ENCODE measurements around the gene ACD.
A peak's percentile ranks its signal among the peaks of the same experiment; 100 is the strongest.

Gene ACD

DNA sequence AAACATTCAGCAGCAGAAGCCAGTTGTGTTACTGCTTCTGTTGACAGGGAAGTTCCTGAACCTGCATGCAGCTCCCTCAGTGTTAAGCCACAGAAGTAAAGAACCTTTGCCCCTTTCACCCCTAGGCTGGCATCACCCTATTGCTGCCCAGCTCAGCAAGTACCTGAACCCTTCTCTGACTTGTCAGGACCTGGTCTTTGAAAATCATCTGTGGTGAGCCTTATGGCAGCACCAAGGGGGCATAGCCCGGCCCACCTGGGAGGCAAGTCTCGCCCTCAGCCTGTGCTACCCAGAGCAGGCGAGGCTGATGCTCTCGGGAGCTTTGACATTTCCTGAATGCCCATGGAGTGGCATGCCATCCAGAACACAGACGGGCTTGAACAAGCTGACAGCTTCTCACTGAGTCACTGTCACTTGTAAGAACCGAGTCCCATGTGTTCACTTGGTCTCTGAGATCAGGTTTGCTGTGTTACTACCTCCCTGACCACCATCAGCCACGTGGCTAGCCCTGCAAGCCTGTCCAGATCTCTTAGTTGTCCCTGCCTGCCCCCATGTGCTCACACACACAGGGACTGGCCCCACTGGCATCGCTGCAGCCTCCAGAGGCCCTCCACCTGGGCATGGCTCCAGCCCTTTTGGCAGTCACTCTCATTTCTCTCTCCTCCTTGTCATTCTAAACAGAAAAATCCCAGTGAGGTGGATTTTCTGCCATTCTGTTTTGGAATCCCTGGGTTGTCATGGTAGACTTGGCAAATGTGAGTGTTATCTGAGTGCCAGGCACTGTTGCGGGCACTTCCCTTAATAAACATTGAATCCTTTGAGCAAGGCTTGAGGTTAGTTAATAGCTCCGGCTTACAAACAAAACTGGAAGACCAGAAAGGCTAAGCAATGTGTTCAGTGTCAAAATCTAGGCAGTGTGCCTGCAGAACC is 18.0 kb downstream of the ACD start:
- peak overlapping the region; percentile 80 for H3K27ac ChIP-seq
- TF ChIP-seq CTCF (conservative IDR thresholded peaks at IDR 0.05), result no peak

DNA sequence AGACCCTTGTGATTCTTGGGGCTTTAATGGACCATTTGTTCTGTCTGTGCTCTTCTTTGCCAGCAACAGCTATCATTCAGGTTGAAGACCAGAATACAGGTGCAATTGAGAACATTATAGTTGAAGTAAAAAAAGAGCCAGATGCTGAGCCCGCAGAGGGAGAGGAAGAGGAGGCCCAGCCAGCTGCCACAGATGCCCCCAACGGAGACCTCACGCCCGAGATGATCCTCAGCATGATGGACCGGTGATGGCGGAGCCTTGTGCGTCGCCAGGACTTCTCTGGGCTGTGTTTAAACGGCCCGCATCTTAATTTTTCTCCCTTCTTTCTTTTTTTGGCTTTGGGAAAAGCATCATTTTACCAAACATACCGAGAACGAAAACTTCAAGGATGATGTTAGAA is 22.4 kb downstream of the ACD start:
- no peak for TF ChIP-seq CTCF (conservative IDR thresholded peaks at IDR 0.05)
- no peak overlapping the region for H3K27ac ChIP-seq

- no peak overlapping the region for H3K27ac ChIP-seq
- no peak for TF ChIP-seq CTCF (conservative IDR thresholded peaks at IDR 0.05)
Measured at GRCh38 chr16:67636713-67637112, 23.3 kb downstream of the ACD start.

DNA sequence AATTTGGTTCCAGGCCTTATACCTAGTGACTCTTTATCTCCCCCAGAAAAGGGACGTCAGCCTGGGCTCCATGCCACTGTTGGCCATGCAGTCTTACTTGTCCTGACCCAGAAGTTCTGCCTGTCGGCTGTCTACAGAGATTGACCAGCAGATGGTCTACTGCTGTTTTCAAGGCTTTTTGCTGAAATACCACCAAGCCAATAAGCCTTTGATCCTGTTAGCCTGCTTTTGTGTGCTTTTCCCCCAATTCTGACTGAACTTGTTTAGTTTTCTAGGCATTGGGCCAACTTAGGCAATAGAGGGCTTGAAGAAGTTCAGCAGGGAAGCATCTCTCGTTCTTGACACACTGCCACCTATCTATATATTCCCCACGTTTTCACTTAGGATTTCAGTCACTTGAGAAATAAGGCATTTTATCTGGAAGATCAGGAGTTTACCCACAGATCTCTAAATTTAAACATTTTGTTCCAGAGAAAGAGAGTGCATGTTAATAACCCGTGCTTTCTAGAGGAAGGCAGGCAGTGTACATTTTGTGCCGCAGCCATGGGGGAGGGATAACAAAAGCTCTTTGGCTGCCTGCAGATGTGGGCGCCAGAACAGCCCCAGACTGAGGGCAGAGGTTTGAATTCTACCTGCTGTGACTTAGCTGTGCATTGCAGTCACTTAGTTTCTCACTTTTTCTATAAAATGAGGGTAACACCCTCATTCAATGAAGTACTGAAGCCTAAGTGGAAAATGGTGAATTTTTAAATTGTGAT is 27.5 kb downstream of the ACD start:
- H3K27ac ChIP-seq, result no peak overlapping the region

DNA sequence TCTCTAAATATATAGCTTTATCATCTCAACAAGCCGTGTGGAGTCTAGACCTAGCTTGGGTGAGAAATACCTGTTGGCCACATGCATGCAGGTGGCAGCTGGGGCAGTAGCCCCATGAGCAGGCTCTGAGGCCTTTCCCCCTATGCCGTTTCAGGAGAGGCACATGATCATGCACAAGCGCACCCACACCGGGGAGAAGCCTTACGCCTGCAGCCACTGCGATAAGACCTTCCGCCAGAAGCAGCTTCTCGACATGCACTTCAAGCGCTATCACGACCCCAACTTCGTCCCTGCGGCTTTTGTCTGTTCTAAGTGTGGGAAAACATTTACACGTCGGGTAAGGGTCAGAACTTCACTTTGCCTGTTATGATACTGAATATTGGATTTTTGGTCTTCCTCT is 31.8 kb downstream of the ACD start:
- H3K27ac ChIP-seq, result no peak overlapping the region
- no peak for TF ChIP-seq CTCF (conservative IDR thresholded peaks at IDR 0.05)

More for the DNA sequence above, 27.5 kb downstream of the ACD start:
- no peak for TF ChIP-seq CTCF (conservative IDR thresholded peaks at IDR 0.05)

DNA sequence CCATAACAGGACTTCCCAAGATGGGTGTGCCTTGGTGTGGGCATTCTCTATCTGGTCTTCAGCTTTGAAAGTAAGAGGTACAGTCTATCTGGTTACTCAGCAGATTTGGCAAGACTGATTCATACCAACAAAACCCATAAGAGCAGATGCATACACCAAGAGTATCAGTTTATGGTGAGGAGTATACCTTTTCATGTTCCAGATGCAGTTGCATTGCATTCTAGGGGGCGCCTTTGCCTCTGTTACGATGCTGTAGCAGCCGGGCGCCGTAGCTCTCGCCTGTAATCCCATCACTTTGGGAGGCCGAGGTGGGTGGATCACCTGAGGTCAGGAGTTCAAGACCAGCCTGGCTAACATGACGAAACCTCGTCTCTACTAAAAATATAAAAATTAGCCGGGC is 46.3 kb downstream of the ACD start:
- H3K27ac ChIP-seq, result no peak overlapping the region
- TF ChIP-seq CTCF (conservative IDR thresholded peaks at IDR 0.05), result 0 out of 2 replicates have a peak, but pooled peaks have one; percentile 6

- TF ChIP-seq CTCF (conservative IDR thresholded peaks at IDR 0.05), result no peak
- H3K27ac ChIP-seq, result no peak overlapping the region
Measured at GRCh38 chr16:67608364-67608763, 51.7 kb downstream of the ACD start.

Measured in VCaP (cell line).